Endothelial cell of umbilical vein (primary cell): ENCODE results near the gene DLG1. TPM values are rescaled to one million over a fixed set of nuclear protein-coding genes. Genes with fewer than 3 reads are reported as not detected.

Source experiments
- BruUV-seq: library from RNA; stranded (reverse); fragments of 400-500 nt; replicated peaks from 2 replicates; lab custom pipeline; 2021; lab: Mats Ljungman, UMichigan
- CTCF ChIA-PET: fragments of 300-600, 350-600 bp; sonication (Branson Sonifier 250); formaldehyde crosslinking; loops from one replicate; lab custom pipeline; 2021; ENCODE audit warnings: antibody characterized with exemption, inconsistent platforms; lab: Charles Lee
- POLR2A ChIA-PET: fragments of 300-600, 350-600 bp; sonication (Branson Sonifier 250); formaldehyde crosslinking; loops from one replicate; lab custom pipeline; 2021; ENCODE audit warnings: antibody characterized with exemption, inconsistent platforms; lab: Charles Lee
- DNase-seq: peaks from one replicate; pipeline ENCODE4 v3.0.0-alpha.2; 2011; ENCODE audit warnings: low read depth, low spot score
- FAIRE-seq: peaks from 2 replicates; lab custom pipeline; 2011; peaks lifted over from hg19 to GRCh38; lab: Jason Lieb, UNC
- H2AFZ ChIP-seq: 2 replicates; pipeline ENCODE4 v1.6.0; 2012; ENCODE audit warnings: low read depth, low read length, control low read depth, inconsistent platforms
- H3K27ac ChIP-seq: 2 replicates; pipeline ENCODE4 v1.5.1; 2011; ENCODE audit warnings: low read depth, mild to moderate bottlenecking, control low read depth, low read length, moderate library complexity; ENCODE audit not compliant: insufficient read depth
- H3K27me3 ChIP-seq, 2 experiments: 2 replicates each; pipeline versions ENCODE4 v1.6.0 to v1.6.1; 2011; ENCODE audit warnings: low read length in 2 of 2, mixed read lengths in 1 of 2; ENCODE audit not compliant: control insufficient read depth in 2 of 2, insufficient read depth in 2 of 2
- H3K36me3 ChIP-seq, 2 experiments: 2 replicates in 1 of 2; 3 replicates in 1 of 2; pipeline ENCODE4 v1.5.1; 2011; ENCODE audit warnings: low read length in 2 of 2, mild to moderate bottlenecking in 1 of 2, moderate library complexity in 1 of 2; ENCODE audit not compliant: control insufficient read depth in 2 of 2, insufficient read depth in 2 of 2; ENCODE audit errors: extremely low read depth in 1 of 2
- H3K4me1 ChIP-seq: 3 replicates; pipeline ENCODE4 v1.5.1; 2011; ENCODE audit warnings: mild to moderate bottlenecking, low read length; ENCODE audit not compliant: control insufficient read depth, insufficient read depth; ENCODE audit errors: extremely low read depth
- H3K4me2 ChIP-seq: 2 replicates; pipeline ENCODE4 v1.6.1; 2011; ENCODE audit warnings: low read length, control low read depth, mixed read lengths; ENCODE audit not compliant: insufficient read depth
- H3K4me3 ChIP-seq, 3 experiments: fragments of 200-600 bp in 1 of 3; sonication (generic), shearing (Covaris generic) in 1 of 3; replicated peaks in 1 of 3; 2 replicates each; pipeline ENCODE4 v1.5.1; 2011 to 2016; ENCODE audit warnings: control low read depth in 3 of 3, low read length in 3 of 3, mild to moderate bottlenecking in 2 of 3, inconsistent platforms in 1 of 3, low read depth in 1 of 3, moderate library complexity in 1 of 3; ENCODE audit not compliant: insufficient read depth in 1 of 3
- H3K79me2 ChIP-seq: 2 replicates; pipeline ENCODE4 v1.6.0; 2012; ENCODE audit warnings: low read length, inconsistent platforms; ENCODE audit not compliant: control insufficient read depth, insufficient read depth
- H3K9ac ChIP-seq: replicated peaks from 2 replicates; pipeline ENCODE3; 2011; ENCODE audit warnings: low read length, control low read depth; ENCODE audit not compliant: insufficient read depth; ENCODE audit errors: extremely low read depth
- H3K9me1 ChIP-seq: replicated peaks from 3 replicates; pipeline ENCODE4 v1.6.0; 2011; ENCODE audit warnings: mild to moderate bottlenecking, low read length; ENCODE audit not compliant: control insufficient read depth, insufficient read depth; ENCODE audit errors: extremely low read depth
- H3K9me3 ChIP-seq: replicated peaks from 2 replicates; pipeline ENCODE4 v1.5.1; 2012; ENCODE audit warnings: low read length, inconsistent platforms; ENCODE audit not compliant: control insufficient read depth, insufficient read depth
- H4K20me1 ChIP-seq: replicated peaks from 2 replicates; pipeline ENCODE3; 2011; ENCODE audit warnings: mild to moderate bottlenecking, low read length; ENCODE audit not compliant: control insufficient read depth, insufficient read depth; ENCODE audit errors: extremely low read depth
- CTCF ChIP-seq, 2 donors: IDR thresholded peaks; 1 replicate in 1 of 2; 2 replicates in 1 of 2; pipeline ENCODE4 v1.5.1; 2011; ENCODE audit warnings: low read length in 2 of 2, mild to moderate bottlenecking in 2 of 2, moderate library complexity in 2 of 2, control low read depth in 1 of 2, inconsistent platforms in 1 of 2, low read depth in 1 of 2; ENCODE audit not compliant: insufficient read depth in 1 of 2; ENCODE audit errors: extremely low read depth in 1 of 2
- EZH2 ChIP-seq: IDR thresholded peaks from 2 replicates; pipeline ENCODE4 v1.6.1; 2012; ENCODE audit warnings: borderline replicate concordance, low read depth, mild to moderate bottlenecking, moderate library complexity, low read length, inconsistent platforms; ENCODE audit not compliant: severe bottlenecking
- FOS ChIP-seq: IDR thresholded peaks from 2 replicates; pipeline ENCODE4 v1.6.1; 2011; ENCODE audit warnings: mild to moderate bottlenecking, low read length, moderate library complexity, borderline replicate concordance; ENCODE audit not compliant: insufficient read depth
- GATA2 ChIP-seq: IDR thresholded peaks from 2 replicates; pipeline ENCODE4 v1.7.0; 2011; ENCODE audit warnings: low read depth, mild to moderate bottlenecking, moderate library complexity, mixed read lengths, low read length; ENCODE audit not compliant: insufficient read length, insufficient read depth
- JUN ChIP-seq: IDR thresholded peaks from 2 replicates; pipeline ENCODE4 v1.6.1; 2011; ENCODE audit warnings: borderline replicate concordance, low read depth; ENCODE audit not compliant: insufficient read length, insufficient read depth
- MAX ChIP-seq: IDR thresholded peaks from 2 replicates; pipeline ENCODE4 v1.6.1; 2011; ENCODE audit not compliant: insufficient read depth, insufficient read length
- MYC ChIP-seq: IDR thresholded peaks from one replicate; pipeline ENCODE4 v1.6.1; 2011; ENCODE audit warnings: mild to moderate bottlenecking, low read depth, low read length
- POLR2A ChIP-seq: IDR thresholded peaks from 2 replicates; pipeline ENCODE4 v1.6.1; 2012; ENCODE audit warnings: low read depth, mild to moderate bottlenecking, control low read depth, low read length
- POLR2AphosphoS5 ChIP-seq: IDR thresholded peaks from 2 replicates; pipeline ENCODE4 v1.6.1; 2012; ENCODE audit warnings: low read depth, mild to moderate bottlenecking, control low read depth, low read length, moderate library complexity; ENCODE audit not compliant: insufficient read depth
- dilution Hi-C: fragments of 300-500 bp; cut with MboI; formaldehyde crosslinking; loops from one replicate; pipeline ENCODE4 v1.15.0; 2019; ENCODE audit warnings: low sequenced_read_pairs; ENCODE audit not compliant: extremely low pct_ligation_motif_present
- intact Hi-C: fragments of 100-400 bp; cut with micrococcal nuclease; formaldehyde crosslinking; loops from one replicate; pipeline ENCODE4 v1.10.0; 2022
- polyA plus RNA-seq, 4 experiments: library from polyadenylated mRNA; depleted of rRNA in 3 of 4; stranded (reverse) in 3 of 4; unstranded in 1 of 4; fragments of >200 nt; gene quantifications; 2 replicates each; pipeline versions ENCODE4 v1.2.1 to v1.2.3, GENCODE V29; 2011 to 2012; ENCODE audit warnings: missing spikeins in 1 of 4
- total RNA-seq: library from RNA; stranded (reverse); gene quantifications from 2 replicates; pipeline ENCODE4 v1.2.3, GENCODE V29; 2021

The DLG1 gene
- total and polyA plus RNA-seq, 2 donors (not counting 3 experiments of a cell fraction or from before 2014, with no cell fraction given) = 26.5 to 80.1 TPM

- POLR2A ChIA-PET = no interaction called here
- Histone ChIP-seq H3K79me2 (peaks cover 33% of the 10 kb centered on the region), H3K4me2 (no peak overlapping the region), H4K20me1 (peaks cover 2% of the 10 kb centered on the region), H3K4me3 (no peak overlapping the region), H3K4me1 (no peaks in the 10 kb centered on the region), H3K36me3 (no peaks in the 10 kb centered on the region), H3K27me3 (no peaks in the 10 kb centered on the region), H3K9me1 (no peaks in the 10 kb centered on the region), H2AFZ (no peak overlapping the region), H3K9ac (no peak overlapping the region), H3K27ac (no peak overlapping the region), H3K9me3 (no peaks in the 10 kb centered on the region)
- TF ChIP-seq MAX (no peak), GATA2 (no peak), POLR2A (no peak), EZH2 (no peak), CTCF (IDR thresholded peaks at IDR 0.05; ENCODE audit: extremely low read depth in 1 of 2, insufficient read depth in 1 of 2, low read depth in 1 of 2, low read length in 2 of 2) (no peak), JUN (no peak), FOS (no peak), POLR2AphosphoS5 (no peak), MYC (no peak)
- no TSS peak for BruUV-seq
- CTCF ChIA-PET = interaction anchor here (0.8 kb wide), 1 partner anchor 14 kb away, joined by 3 read pairs; no protein-coding TSS in a partner anchor
- FAIRE-seq (no peak), DNase-seq (no peak)
- intact Hi-C loops = no loop called here
- dilution Hi-C loops = no loop called here
Measured at GRCh38 chr3:197173620-197174019, 124.8 kb downstream of the DLG1 start.
